Daoy (cell line): ENCODE data around the gene FOXP1. TPM values are rescaled to one million over a fixed set of nuclear protein-coding genes. Genes with fewer than 3 reads are reported as not detected.

Source experiments
- DNase-seq: peaks from one replicate; pipeline ENCODE4 v3.0.0-alpha.2; 2015; ENCODE audit warnings: low read depth
- total RNA-seq: library from RNA; depleted of rRNA; stranded (reverse); fragments of >200 nt; shearing (Covaris generic); gene quantifications from 2 replicates; pipeline ENCODE4 v1.2.3, GENCODE V29; 2014

Gene FOXP1
- total RNA-seq, 1 experiment from 2014 or later, result 42.6 TPM

- no peak for DNase-seq
These were observed 77.7 kb downstream of the FOXP1 start for GRCh38 chr3:71505767-71506350.

DNA sequence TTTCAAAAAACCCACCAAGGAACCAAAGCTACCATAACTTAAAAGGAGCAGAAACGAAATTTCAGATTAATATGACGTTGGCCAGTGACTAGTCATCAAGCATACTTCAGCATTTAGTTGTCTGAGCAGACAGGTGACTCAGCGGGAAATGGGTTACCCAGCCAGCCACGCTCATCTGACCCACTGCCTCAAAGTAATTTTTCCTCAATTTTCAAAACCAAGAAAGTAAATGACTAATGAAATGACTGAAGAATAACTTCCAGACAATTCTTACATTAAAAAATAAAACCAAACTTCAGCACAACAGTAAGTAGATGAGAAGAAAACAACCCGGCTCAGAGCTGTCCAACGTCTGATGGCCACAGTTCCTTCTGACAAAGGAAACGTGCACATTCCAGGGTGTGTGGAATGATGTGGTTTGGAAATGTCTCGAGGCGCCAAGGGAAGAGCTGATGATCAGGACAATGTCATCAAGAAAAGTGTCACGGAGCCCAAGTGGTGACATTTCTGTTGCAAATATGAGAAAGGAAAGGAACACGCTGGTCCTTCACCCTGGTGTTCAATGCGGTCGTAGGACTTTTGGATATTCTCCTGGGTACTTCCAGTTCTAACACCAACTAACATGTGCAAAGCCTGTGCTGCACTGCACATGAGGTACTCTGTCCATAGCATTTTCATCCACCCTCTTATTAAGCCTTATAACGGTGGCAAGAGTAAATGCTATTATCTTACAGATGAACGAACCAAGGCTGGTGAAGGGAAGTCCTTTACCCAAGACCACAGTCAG, 79.1 kb downstream of the FOXP1 start:
- DNase-seq, result peak; percentile 91

GRCh38 chr3:71503525-71504249, 79.8 kb downstream of the FOXP1 start:
- peak; percentile 57 for DNase-seq

GRCh38 chr3:71502066-71502625, 81.4 kb downstream of the FOXP1 start:
- no peak for DNase-seq

GRCh38 chr3:71500696-71501095, 82.8 kb downstream of the FOXP1 start:
- DNase-seq, result no peak

DNA sequence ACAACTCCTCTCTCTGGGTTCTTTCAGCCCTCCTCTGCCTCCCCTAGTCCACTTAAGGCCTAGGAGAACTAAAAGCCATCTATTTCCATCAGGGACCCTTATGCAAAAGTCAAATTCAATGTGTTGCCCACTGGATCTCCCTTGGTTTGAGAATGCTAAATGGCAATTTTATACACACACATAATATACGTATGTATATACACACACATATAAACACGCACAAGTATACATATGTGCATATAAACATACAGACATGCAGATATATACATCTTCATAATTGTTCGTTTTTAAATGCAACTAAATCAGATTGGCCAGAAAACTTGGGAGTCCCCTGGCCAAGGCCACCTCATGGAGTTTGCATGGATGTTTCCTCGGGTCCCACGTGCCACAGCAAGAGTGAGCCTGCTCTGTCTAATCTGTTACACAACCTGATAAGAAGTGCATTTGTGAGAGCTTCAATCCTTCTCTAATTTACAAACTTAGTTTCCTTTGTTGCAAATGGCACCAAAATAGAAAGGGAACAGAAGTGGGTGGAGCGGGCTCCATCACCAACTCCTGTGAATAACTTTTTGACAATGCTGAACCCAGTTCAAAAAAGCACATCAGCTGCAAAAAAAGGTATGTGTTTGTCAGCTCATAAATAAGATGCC, 84.2 kb downstream of the FOXP1 start:
- DNase-seq, result no peak

GRCh38 chr3:71498543-71498942, 85.0 kb downstream of the FOXP1 start:
- no peak for DNase-seq

DNA sequence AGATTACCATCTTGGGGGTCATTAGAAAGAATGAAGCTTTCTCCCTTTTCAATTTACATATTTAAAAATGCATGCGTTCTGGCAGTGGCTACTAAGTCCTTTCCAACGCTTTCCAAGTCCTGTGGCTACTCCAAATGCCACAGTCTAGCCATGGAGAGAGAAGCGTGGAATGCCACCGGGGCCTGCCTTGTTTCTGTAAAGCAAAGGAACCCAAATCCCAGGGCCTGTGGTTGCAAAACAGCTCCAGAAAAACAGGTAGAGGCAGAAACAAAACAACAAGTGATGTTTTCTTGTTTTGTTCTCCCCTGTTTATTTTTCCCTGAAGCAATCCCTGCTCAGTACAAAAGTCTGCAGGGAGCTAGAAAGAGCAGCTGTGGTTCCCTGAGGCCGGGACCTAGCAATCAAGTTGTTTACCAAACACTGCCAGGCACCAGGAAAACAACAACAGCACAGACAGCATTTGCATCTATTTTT, 85.5 kb downstream of the FOXP1 start:
- no peak for DNase-seq

DNA sequence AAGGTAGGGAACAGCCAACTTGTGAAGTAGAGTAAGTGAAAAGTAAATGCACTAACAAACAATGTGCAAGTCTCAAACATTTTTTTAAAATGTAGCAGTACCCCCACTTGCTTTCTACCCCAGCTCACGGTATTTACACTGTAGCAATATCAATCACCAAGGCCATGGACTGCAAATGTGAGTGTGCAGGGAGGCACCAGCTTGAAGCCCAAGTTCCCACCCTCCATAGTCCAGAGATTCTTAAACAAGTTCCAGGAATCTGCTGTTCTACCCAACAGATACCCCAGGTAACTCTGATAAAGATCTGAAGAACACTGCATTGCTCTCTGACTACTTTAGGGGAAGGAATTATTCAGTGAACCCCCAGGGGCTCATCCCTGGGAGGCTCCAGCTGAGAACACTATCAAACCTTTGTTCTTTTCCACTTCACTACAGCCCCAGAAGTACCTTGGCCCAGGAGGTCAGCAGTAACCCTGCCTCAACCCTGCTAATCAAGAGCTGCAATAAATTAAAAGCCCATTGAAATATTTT, 86.1 kb downstream of the FOXP1 start:
- DNase-seq, result no peak

- peak; percentile 80 for DNase-seq
These were observed 87.6 kb downstream of the FOXP1 start for GRCh38 chr3:71495708-71496472.

DNA sequence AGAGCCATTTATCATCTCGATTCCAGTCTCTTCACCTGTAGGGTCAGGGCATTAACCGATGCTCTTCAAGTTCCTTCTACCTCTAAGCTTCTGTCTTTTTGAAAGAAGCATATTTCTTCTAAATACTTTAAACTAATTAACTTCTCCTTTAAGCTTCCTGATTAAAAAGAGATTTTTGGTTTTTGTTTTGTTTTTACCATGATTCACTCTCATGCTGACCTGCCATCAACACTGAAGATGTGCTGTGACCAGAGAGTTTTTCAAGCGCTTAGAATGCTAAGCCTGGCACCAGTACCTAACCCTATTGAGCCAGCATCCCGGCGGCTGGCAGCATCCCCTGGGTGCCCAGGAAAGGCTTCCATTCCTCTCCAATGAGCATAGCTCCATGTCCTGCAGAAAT, 89.3 kb downstream of the FOXP1 start:
- DNase-seq, result no peak

DNA sequence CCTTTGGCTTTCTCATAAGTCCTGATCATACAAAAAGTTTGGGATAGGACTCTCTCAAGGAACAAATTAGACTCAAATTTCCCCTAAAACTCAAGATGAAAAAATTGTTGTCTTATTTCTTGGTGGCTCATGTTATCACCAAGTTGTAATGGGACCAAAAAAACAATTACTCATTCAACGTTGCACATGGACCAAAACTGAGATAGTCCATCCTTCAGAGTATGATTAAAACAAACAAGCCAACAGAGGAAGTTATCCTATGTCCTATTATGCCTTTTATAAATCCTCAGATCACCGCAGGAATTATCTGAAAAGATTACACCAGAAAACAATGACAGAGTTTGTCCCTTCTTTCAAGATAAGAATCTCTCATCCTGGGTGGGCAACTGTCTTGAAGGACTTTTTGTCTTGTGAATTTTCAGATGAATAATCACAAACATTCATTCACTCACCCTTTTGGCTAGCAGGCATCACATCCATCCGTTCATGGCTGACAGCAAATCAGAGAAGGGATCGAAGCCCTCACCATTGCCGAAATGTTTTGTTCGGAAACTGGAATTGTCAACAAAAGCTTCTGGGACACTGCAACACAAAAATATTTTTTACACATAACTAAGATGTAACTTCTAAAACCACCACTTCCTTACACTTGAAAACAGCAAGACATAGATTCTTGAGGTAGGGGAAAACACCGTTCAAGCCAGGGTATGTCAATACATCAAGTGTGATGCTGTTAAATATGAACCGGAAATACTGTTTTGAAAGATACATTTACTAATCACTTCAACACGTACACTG, 90.4 kb downstream of the FOXP1 start:
- DNase-seq, result no peak

DNA sequence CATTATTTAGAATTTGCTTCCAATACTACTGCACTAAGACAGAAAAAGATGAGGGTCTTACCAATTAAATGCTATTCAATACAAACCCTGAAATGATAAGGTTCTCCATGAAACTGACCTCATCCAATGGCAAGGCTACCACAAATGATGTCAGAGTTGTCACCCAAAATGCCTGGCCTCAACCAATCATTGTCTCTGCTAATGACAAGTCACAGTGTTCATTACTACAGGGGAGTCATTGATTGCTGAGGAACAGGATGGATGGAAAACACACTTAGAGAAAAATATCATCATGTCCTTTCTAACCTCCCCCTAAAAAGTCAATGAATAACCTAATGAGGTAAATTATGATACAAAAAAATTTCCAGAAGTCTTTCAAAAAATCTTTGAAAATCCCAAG, 91.0 kb downstream of the FOXP1 start:
- no peak for DNase-seq

- DNase-seq, result no peak
These were observed 92.3 kb downstream of the FOXP1 start for GRCh38 chr3:71491154-71491752.

DNA sequence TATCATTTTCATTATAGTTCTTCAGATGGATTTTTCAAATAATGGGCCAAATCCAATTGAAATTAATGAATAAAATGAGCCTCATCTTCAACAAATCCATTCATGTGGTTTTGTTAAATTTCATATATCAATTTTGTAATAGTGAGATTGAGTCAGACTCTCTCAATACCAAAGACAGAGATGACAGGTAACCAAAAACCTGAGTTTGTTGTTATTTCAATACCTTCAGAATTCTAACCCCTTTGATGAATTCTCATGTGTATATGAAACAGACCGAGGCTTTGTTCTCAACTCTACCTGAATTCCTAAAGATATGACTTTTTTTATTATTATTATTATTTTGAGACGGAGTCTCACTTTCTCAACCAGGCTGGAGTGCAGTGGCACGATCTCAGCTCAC, 92.8 kb downstream of the FOXP1 start:
- no peak for DNase-seq

DNA sequence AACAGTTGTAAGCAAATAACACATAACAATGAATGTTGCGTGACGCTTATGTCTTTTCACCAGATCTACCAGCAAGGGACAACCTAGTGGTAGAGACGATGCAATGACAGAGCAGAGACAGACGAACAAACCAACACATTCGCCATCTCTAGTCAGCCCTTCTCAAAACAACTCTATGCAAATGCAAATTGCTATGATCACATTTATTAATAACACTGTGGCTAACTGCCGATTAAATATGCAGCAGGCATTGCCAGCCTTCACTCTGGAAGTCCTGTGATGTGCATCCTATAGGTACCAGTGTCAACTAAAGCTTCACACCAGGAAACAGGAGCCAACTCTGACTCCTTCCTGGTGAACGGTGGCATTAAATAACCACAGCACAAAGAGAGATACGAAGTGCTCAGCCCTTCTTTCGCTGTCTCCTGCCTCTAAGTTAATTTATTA, 94.2 kb downstream of the FOXP1 start:
- DNase-seq, result no peak

GRCh38 chr3:71488882-71489281, 94.6 kb downstream of the FOXP1 start:
- no peak for DNase-seq

- DNase-seq, result no peak
These were observed 95.1 kb downstream of the FOXP1 start for GRCh38 chr3:71488391-71488809.

GRCh38 chr3:71487418-71487817, 96.1 kb downstream of the FOXP1 start:
- no peak for DNase-seq

DNA sequence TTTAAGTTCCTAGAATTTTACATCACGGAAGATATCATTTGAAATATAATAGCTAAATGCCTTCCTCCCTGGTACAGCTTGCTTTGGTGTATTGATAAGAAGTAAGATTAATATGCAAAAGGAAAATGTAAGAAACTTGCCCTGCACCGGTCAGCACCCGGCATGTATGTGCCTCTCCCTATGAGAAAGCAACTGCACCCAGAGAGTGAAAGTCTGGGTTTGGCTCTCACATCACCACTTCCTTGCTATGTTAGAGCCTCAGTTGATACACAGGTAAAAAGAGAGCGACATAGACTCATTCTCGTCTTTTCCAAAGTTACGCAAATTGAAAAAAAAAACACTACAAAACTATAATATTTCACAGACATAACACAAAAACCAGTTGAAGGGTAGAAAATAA, 96.7 kb downstream of the FOXP1 start:
- no peak for DNase-seq
